ENCODE results near the gene CAMK2N2.

GRCh38 chr3:184284696-184285095 is 23.3 kb upstream of the CAMK2N2 start:
- TF ChIP-seq, protein P1, sequence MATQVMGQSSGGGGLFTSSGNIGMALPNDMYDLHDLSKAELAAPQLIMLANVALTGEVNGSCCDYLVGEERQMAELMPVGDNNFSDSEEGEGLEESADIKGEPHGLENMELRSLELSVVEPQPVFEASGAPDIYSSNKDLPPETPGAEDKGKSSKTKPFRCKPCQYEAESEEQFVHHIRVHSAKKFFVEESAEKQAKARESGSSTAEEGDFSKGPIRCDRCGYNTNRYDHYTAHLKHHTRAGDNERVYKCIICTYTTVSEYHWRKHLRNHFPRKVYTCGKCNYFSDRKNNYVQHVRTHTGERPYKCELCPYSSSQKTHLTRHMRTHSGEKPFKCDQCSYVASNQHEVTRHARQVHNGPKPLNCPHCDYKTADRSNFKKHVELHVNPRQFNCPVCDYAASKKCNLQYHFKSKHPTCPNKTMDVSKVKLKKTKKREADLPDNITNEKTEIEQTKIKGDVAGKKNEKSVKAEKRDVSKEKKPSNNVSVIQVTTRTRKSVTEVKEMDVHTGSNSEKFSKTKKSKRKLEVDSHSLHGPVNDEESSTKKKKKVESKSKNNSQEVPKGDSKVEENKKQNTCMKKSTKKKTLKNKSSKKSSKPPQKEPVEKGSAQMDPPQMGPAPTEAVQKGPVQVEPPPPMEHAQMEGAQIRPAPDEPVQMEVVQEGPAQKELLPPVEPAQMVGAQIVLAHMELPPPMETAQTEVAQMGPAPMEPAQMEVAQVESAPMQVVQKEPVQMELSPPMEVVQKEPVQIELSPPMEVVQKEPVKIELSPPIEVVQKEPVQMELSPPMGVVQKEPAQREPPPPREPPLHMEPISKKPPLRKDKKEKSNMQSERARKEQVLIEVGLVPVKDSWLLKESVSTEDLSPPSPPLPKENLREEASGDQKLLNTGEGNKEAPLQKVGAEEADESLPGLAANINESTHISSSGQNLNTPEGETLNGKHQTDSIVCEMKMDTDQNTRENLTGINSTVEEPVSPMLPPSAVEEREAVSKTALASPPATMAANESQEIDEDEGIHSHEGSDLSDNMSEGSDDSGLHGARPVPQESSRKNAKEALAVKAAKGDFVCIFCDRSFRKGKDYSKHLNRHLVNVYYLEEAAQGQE (IDR thresholded peaks at IDR 0.05; ENCODE audit: insufficient read depth in 1 of 2, low read depth in 2 of 2, low read length in 1 of 2) = no peak
- TF ChIP-seq TCF7L2 (IDR thresholded peaks at IDR 0.05; ENCODE audit: low read depth, low read length) (no peak), POLR2AphosphoS5 (IDR thresholded peaks at IDR 0.05; ENCODE audit: low read depth, low read length) (no peak), SIN3A (IDR thresholded peaks at IDR 0.05; ENCODE audit: borderline replicate concordance, insufficient read depth, low read depth, low read length) (no peak)
- TF ChIP-seq, protein P2, sequence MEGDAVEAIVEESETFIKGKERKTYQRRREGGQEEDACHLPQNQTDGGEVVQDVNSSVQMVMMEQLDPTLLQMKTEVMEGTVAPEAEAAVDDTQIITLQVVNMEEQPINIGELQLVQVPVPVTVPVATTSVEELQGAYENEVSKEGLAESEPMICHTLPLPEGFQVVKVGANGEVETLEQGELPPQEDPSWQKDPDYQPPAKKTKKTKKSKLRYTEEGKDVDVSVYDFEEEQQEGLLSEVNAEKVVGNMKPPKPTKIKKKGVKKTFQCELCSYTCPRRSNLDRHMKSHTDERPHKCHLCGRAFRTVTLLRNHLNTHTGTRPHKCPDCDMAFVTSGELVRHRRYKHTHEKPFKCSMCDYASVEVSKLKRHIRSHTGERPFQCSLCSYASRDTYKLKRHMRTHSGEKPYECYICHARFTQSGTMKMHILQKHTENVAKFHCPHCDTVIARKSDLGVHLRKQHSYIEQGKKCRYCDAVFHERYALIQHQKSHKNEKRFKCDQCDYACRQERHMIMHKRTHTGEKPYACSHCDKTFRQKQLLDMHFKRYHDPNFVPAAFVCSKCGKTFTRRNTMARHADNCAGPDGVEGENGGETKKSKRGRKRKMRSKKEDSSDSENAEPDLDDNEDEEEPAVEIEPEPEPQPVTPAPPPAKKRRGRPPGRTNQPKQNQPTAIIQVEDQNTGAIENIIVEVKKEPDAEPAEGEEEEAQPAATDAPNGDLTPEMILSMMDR (IDR thresholded peaks at IDR 0.05) = peak; percentile 81; the same call in 1 of the 2 replicates
